Activated gamma-delta T cell treated with Interleukin-2 at 50 U/mL for 16 hours (primary cell): ENCODE results near the gene FAM47E.

ENCODE experiments used
- DNase-seq: peaks from one replicate; pipeline ENCODE4 v3.0.0-alpha.2; 2020

FAM47E gene

DNA sequence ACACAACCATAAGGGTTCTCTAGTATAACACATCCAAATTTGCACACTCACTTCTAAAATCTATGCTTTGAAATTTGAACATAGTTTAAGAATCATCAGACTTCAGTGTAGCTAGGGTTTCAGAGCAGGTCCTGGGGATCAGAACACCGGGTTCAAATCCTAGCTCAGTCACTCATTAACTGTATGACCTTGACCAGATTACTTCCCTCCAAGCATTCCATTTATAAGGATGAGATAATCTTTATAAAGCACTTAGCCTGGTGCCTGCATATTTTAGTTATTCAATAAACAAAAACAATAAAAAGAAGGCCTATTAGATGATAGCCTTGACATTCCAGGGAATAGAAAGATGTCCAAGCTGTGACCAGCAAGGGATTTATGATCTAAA is 50.2 kb downstream of the FAM47E start:
- DNase-seq: no peak

DNA sequence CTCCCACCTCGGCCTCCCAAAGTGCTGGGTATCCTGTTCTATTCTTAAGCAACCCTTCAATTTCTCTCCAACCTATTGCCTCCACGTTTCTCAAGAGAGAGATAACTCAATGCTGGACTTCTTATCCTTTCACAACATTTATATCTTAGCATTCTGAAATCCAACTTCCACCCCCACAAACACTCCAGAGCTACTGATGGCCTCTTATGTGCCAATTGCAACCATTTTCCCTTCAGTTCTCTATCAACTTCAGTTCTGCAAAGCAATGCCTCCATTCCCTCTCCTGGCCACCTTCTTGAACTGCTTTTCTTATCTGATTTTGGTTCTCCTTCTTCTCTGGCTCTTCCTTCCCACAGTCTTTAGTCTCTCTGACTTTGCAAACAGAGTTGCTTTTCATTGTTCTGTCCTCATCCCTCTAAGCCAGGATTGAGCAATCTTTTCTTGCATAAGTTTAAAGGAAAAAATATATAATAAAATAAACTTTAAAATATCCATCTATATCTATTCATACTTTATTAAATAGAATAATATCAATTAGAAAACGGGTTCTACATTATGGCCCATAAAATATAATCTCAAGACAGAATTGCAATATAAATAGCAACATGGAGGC is 51.4 kb downstream of the FAM47E start:
- DNase-seq: no peak

DNA sequence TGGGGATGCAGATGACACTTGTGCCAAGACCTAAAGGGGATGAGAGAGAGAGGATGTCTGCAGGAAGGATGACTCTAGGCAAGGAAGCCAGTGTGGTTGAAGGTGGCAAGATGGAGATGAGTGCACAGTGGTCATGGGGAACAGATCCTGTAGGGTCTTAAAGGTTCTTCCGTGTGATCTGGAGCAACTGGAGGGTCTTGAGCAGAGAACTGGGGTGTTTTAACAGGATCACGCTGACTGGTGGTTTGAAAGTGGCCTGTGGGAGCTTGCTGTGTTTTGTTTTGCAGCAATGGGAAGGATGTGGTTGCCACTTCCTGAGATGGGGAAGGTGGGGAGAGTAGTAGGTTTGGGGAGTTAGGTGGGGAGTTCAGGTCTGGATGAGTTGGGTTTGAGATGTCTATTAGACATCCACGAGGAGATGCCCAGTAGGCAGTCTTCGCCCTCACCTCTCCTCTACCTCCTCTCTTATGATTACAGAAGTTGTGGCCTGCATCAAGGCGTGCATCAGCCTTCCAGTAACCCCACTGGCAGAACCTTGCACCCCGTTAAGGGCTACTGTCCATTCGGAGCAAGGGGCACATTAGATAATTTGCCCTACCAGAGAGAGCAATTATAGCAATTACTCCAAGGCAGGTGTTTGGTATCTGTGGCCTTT is 53.6 kb downstream of the FAM47E start:
- no peak for DNase-seq

DNA sequence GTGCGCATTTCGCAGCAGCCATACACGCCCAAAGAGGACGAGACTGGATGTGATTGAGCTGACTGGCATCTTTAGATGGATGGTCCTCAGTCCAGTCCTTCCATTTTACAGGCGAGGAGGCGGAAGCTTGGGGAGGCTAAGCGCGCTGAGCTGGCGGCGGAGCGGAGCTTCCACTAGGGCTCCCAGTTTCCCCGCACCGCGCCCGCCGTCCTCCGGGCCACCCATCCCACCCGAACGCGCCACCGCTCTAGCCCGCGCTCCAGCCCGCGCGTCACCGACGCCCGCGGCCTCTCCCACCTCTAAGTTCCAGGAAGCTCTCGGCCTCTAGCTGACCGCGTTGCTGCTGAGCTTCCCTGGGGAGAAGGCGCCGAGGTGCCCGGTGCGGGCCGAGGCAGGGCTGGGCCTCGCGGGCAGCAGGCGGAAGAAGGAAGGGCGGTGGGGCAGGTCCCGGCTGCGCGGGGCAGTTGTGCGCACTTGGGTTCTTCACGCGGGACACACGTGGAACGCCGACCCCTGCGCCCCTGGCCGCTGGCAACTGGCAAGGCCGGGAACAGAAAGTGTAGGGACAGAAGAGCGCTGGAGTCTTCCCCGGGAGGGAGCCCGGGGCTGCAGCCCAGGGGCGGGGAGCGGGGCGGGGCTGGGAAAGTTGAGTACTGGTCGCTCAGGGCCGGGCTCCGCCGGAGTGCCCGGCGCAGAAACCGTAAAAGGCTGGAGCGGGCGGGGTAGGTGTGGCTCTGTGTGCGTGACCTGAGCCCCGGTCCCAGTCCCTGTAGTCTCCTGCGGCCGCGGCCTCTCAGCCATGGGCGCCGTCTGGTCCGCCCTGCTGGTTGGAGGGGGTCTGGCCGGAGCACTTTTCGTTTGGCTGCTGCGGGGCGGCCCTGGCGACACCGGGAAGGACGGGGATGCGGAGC is 54.7 kb downstream of the FAM47E start, which contains the start of gene STBD1:
Gene STBD1, plus strand, starts transcription at position 763 of the 911 bp plus-strand sequence. Its CDS starts 37 bp downstream, at position 800.
- no peak for DNase-seq

DNA sequence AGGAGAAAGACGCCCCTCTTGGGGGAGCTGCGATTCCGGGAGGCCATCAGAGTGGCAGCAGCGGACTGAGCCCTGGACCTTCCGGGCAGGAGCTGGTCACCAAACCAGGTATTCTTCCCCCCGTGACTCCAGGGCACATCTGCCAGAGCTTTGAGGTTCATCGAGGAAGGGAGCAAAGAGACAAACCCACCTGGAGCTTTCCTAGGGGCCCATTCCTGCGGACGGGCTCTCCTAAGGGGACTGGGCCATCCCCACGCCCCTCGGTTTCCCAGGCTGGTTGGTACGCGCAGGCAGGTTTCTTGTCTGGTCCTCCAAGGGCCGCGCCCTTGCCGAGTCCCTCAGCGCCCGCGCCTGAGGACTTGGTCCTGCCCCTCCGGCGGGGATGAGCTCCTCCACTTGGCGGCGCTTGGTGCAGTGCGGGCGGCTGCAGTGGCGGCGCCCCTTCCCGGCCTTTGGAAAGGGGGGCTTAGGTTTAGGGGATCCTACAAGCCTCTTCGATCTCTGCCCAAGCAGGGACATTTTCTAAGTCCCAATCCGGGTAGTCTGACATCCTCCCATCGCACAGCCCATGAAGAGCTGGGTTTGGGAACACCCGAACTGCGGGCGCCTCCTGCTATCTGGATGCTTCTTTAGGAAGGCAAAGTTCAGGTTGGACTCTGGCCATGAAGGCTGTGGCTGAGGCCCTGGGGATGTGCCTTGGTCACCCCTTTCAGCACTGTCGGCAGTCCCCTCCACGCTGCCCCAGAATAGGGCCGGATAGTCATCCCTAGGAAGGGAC is 55.5 kb downstream of the FAM47E start:
- no peak for DNase-seq

DNA sequence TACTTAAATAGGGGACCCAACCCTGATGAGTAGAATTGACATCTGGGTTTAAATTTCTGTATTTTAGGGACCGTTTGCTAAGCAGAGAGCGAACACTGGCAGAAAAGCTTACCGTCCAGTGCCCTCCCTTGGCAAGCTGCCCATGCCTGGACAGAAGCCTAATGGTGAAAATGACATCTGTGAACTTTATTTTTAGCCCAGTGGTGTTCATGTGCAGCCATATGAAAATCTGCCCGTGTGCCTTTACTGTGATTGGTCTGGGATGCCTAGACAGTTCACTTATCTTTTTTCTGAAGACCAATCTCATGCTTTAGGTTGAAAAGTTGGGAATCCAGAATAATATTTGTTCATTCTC is 56.1 kb downstream of the FAM47E start:
- no peak for DNase-seq

DNA sequence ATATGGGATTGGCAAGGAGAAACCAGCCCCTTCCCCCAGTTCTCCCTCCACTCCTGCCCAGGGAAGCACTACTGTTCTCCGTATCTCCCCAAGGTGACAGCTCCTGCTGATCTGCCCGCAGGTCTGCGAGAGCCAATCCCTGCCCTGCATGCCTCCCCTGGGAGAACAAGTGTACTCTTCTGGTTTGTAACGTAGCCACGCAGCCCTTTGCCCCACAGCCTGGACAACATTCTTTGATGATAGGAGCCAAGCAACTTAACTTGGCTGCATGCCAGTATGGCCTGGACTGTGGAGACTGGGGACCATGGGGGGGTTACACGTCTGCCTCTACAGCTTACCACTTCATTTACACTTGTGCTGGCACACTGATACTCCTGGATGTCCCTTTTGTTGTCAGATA is 57.0 kb downstream of the FAM47E start:
- no peak for DNase-seq

DNA sequence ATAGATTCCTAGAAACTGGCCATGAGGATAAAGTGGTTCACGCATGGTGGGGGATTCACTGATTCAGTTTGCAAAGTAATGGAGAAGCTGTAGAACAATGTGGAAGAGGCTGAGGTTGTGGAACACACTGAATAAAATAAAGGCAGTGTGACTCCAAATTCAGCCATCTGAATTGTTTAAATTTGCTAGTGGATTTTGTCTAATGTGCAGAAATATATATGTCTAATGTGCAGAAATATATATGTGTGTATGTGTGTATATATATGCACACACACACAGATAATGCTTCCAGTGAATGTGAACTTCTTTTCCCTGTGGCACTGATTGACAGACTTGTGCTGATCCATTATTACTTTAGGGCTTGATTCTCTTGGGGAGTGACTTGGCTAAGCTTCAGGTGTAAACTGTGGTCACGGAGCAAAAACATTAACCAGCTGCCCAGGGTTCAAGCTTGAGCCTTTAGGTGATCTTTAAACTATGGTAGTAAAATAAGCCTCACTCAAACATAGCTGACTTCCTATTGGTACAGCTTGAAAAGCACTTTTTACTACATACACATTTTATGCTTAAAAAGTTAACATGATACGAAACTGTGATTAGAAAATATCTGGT is 58.5 kb downstream of the FAM47E start:
- no peak for DNase-seq

DNA sequence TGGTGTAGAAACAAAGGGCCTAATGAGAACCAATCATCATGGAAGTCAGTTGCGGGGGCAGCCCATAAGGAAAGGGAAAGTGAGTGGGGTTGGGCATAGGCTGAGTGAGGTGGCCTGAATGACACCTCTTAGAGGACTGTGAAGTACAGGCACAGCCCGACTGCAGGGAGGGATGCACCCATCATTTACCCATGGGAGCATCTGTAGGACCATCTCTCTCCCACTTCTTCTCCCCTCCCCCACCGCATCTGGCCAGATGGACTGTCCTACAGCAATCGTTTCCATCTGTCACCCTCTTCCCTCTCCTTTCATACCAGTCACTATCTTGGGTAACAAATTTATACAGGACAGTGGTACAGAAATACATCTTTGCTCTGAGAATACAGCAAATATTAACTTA is 59.2 kb downstream of the FAM47E start:
- no peak for DNase-seq

DNA sequence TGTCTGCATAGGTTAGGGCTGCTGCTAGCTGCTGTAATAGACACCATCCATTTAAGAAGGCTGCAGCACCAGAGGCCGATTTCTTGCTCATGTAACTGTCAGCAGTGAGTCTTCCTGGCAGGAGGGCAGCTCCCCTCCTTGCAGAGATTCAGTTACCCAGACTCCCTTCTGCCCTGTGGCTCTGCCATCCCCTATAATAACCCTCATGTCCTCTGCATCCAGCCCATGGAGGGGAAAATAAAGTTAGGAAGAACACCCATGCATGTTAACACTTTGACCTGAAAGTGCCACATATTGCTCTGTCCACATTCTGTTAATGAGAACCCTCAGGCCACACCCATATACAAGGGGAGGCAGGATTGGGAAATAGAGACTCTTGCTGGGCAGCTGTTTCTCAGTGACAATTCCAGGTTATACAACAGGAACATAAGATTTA is 60.4 kb downstream of the FAM47E start:
- DNase-seq: no peak

DNA sequence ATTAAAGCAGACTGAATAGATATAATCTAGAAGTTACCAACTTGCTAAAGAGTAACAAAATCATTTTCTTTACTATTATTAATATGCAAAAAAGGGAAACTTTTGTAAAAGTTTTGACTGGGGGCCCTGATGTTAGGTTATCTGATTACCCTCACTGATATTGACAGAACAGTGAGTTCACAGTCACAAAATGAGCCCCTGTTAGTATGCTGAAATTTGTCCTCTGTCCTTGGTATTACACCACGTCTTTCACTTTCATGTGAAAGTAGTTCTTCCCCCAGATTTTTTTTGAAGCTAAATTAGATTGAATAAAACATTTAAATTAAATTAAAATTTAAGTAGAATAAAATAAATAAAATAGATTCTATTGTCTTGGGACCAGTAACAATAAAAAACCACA is 60.9 kb downstream of the FAM47E start:
- DNase-seq: no peak

DNA sequence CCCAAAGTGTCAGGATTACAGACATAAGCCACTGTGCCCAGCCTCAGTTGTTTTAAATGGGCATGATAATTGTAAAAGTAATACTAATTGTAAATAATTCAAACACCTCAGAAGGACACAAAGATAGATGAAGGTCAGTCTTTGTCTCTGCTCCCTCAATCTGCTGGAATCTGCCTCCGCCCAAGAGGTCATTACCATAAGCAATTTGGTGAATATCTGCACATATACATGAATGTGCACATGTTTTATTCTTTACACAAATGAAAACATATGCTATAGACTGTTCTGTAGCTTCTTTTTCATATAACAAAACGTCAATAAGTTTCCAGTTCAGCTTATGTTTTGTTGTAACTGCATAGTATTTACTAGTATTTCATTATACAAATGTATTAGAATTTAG is 62.0 kb downstream of the FAM47E start:
- no peak for DNase-seq

DNA sequence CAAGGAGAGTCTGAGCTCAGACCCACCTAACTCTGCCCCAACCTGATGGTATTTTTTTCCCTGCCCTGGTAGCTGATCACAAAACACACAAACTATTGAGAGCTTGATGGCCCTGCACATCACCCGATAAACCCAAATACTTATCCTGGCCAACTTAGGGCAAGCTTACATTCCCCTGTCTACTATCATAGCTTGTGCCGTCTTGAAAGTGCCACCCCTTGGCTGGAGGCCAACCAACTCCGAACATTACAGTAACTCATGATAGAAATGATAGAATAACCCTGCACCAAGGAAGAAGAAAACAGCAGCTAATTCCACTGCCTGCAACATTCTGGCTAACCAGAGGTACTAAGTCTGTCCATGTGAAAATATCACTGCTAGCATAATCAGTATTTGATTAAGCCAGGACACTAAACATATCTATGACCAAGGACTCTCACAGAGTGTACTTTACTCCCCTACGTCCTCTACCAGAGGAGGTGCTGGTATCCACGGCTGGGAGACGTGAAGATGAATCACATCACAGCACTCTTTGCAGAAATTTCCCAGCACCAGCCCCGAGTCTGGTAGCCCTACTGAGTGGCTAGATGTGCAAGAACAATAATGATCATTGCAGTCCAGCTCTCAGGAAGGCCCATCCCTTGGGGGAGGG is 63.9 kb downstream of the FAM47E start:
- DNase-seq: no peak

DNA sequence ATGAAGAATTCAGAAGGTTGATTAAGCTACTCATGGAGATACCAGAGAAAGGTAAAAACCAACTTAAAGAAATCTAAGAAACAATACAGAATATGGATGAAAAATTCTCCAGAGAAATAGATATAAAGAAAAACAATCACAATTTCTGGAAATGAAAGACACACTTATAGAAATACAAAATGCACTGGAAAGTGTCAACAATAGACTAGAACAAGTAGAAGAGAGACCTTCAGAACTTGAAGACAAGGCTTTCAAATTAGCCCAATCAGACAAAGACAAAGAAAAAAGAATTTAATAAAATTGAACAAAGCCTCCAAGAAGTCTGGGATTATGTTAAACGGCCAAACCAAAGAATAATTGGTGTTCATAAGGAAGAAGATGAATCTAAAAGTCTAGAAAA is 64.6 kb downstream of the FAM47E start:
- no peak for DNase-seq

DNA sequence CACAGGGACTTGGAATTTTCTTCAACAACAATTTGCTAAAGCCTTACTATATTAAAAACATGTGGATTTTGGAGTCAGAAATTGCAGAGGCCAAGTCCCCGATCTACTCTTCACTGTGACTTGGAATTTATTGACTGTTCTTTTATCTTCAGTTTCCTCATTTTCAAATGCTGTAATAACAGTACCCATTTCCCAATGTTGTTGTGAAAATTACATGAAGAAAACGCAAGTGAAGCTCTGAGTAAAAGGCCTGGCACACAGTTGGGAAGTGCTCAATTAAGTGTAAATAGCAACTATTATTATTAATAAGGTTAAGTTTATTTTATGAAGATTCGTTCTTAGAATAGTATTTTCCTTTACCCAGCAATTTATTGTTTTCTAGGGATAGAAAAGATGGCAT is 70.7 kb downstream of the FAM47E start:
- no peak for DNase-seq

DNA sequence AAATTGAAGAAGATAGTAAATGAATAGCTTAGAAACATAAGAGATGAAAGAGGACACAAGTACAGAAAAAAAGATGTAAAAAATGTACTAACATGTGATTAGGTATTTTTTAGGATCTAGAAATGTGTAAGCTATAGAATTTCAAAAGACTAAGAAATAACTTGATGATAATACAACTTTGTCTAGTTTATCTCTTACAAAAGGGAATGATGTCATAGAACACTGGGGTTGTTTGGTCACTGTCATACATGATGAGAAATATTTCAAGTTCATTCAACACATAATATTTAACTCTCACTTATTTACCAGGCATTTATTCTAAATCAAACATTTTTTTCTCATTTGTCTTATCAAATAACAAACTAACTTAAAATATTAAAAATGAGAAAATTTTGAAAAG is 73.6 kb downstream of the FAM47E start:
- DNase-seq: no peak

DNA sequence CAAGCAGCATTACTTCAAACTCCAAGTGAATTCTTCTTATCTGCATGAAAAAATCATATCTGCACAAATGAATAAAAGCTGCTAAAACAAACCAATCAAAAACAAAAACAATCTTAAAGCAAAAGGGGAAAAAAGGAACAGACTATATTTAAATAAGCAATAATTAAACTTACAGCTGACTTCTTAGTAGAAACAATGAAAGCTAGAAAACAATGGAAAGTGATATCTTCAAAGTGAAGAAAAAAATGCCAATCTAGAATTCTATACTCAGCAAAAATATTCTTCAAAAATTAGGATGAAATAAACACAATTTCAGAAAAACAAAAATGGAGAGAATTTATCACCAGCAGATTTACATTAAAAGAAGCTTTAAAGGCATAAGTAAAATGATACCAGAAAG is 75.0 kb downstream of the FAM47E start:
- DNase-seq: no peak
